Measurements from ENCODE around the gene LAMB1.

- no peak for TF ChIP-seq CTCF (conservative IDR thresholded peaks at IDR 0.05; ENCODE audit: low read depth, low read length)
- no peak for TF ChIP-seq EZH2 (IDR thresholded peaks at IDR 0.05; ENCODE audit: low read length, unreplicated experiment)
- no peak for TF ChIP-seq EZH2phosphoT487 (IDR thresholded peaks at IDR 0.05; ENCODE audit: borderline replicate concordance, low read length)
Observed at GRCh38 chr7:107966711-107967110, 36.2 kb downstream of the LAMB1 start.
